ENCODE data around the gene LIPE. TPM values are rescaled to one million over a fixed set of nuclear protein-coding genes. Genes with fewer than 3 reads are reported as not detected.

LIPE gene
- total RNA-seq, 1 experiment from 2014 or later: 10.2 TPM

DNA sequence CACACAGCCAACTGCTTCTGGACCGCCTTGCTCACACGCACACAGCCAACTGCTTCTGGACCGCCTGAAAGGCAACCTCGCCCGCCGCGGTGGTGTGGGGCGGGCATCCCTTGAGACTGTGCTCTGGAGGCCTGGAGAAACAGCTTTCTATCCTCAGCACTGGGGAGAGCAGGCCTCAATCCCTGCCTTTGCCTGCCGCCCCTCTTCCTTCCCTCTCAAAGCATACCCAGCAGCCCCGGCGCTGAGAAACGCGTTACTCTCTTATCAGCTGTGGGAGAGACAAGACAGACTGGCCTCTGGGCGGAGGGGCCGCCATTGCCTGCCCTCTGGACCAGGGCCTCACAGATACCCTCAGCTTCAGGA, 2.9 kb downstream of the LIPE start (continued):
- TF ChIP-seq OVOL2 (CRISPR knock-in tag; IDR thresholded peaks at IDR 0.05; ENCODE audit: borderline replicate concordance): no peak
- TF ChIP-seq ZNF396 (CRISPR knock-in tag; IDR thresholded peaks at IDR 0.05; ENCODE audit: borderline replicate concordance): no peak
- TF ChIP-seq FOXJ3 (CRISPR knock-in tag; IDR thresholded peaks at IDR 0.05; ENCODE audit: borderline replicate concordance): no peak
- TF ChIP-seq, protein P1, sequence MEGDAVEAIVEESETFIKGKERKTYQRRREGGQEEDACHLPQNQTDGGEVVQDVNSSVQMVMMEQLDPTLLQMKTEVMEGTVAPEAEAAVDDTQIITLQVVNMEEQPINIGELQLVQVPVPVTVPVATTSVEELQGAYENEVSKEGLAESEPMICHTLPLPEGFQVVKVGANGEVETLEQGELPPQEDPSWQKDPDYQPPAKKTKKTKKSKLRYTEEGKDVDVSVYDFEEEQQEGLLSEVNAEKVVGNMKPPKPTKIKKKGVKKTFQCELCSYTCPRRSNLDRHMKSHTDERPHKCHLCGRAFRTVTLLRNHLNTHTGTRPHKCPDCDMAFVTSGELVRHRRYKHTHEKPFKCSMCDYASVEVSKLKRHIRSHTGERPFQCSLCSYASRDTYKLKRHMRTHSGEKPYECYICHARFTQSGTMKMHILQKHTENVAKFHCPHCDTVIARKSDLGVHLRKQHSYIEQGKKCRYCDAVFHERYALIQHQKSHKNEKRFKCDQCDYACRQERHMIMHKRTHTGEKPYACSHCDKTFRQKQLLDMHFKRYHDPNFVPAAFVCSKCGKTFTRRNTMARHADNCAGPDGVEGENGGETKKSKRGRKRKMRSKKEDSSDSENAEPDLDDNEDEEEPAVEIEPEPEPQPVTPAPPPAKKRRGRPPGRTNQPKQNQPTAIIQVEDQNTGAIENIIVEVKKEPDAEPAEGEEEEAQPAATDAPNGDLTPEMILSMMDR (IDR thresholded peaks at IDR 0.05): no peak
- TF ChIP-seq SMAD4 (CRISPR knock-in tag; IDR thresholded peaks at IDR 0.05): peak; percentile 70; the same call in 1 of the 2 replicates
- TF ChIP-seq MYBL2 (CRISPR knock-in tag; IDR thresholded peaks at IDR 0.05): peak; percentile 10; the same call in 1 of the 2 replicates
- peak; percentile 66; the same call in 1 of the 2 replicates for TF ChIP-seq ZNF219 (CRISPR knock-in tag; IDR thresholded peaks at IDR 0.05; ENCODE audit: borderline replicate concordance)
- TF ChIP-seq IRF1 (CRISPR knock-in tag; IDR thresholded peaks at IDR 0.05): no peak
- TF ChIP-seq, protein P2, sequence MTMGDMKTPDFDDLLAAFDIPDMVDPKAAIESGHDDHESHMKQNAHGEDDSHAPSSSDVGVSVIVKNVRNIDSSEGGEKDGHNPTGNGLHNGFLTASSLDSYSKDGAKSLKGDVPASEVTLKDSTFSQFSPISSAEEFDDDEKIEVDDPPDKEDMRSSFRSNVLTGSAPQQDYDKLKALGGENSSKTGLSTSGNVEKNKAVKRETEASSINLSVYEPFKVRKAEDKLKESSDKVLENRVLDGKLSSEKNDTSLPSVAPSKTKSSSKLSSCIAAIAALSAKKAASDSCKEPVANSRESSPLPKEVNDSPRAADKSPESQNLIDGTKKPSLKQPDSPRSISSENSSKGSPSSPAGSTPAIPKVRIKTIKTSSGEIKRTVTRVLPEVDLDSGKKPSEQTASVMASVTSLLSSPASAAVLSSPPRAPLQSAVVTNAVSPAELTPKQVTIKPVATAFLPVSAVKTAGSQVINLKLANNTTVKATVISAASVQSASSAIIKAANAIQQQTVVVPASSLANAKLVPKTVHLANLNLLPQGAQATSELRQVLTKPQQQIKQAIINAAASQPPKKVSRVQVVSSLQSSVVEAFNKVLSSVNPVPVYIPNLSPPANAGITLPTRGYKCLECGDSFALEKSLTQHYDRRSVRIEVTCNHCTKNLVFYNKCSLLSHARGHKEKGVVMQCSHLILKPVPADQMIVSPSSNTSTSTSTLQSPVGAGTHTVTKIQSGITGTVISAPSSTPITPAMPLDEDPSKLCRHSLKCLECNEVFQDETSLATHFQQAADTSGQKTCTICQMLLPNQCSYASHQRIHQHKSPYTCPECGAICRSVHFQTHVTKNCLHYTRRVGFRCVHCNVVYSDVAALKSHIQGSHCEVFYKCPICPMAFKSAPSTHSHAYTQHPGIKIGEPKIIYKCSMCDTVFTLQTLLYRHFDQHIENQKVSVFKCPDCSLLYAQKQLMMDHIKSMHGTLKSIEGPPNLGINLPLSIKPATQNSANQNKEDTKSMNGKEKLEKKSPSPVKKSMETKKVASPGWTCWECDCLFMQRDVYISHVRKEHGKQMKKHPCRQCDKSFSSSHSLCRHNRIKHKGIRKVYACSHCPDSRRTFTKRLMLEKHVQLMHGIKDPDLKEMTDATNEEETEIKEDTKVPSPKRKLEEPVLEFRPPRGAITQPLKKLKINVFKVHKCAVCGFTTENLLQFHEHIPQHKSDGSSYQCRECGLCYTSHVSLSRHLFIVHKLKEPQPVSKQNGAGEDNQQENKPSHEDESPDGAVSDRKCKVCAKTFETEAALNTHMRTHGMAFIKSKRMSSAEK (CRISPR knock-in tag; IDR thresholded peaks at IDR 0.05; ENCODE audit: borderline replicate concordance): 0 out of 2 replicates have a peak, but pooled peaks have one; percentile 81
- TF ChIP-seq E2F5 (CRISPR knock-in tag; IDR thresholded peaks at IDR 0.05): no peak

GRCh38 chr19:42423462-42424344, 3.5 kb downstream of the LIPE start:
- DNase-seq (ENCODE audit: low spot score) (peak; percentile 93), ATAC-seq (peak; percentile 90)
- H3K9me3 Mint-ChIP-seq: peaks cover 6% of the 10 kb centered on the region
- POLR2A ChIA-PET: interaction anchor here (0.5 to 2.2 kb wide), 9 partner anchors 10 to 1803 kb away, joined by 3 to 13 read pairs (median 4); no protein-coding TSS in a partner anchor
- H3K27me3 Mint-ChIP-seq (ENCODE audit: low read depth): peaks cover 98% of the 10 kb centered on the region
- CTCF ChIA-PET: interaction anchor here (0.6 to 5.2 kb wide), 28 partner anchors 7 to 310 kb away, joined by 3 to 81 read pairs (median 4); partner anchors contain the start of genes CXCL17 and POU2F2
- H3K36me3 Mint-ChIP-seq: peaks cover 1% of the 10 kb centered on the region
- no peak overlapping the region for H3K27ac Mint-ChIP-seq
- H3K4me3 Mint-ChIP-seq: peak overlapping the region; percentile 82
- peaks cover 31% of the 10 kb centered on the region for H3K4me1 Mint-ChIP-seq
- TF ChIP-seq MAX (CRISPR knock-in tag; IDR thresholded peaks at IDR 0.05) (peak; percentile 100), ATF6 (CRISPR knock-in tag; IDR thresholded peaks at IDR 0.05) (no peak), ZBTB43 (CRISPR knock-in tag; IDR thresholded peaks at IDR 0.05) (peak; percentile 88; the same call in 1 of the 2 replicates), SMAD3 (CRISPR knock-in tag; IDR thresholded peaks at IDR 0.05; ENCODE audit: borderline replicate concordance) (peak; percentile 90), JAZF1 (CRISPR knock-in tag; IDR thresholded peaks at IDR 0.05) (no peak), ZNF232 (CRISPR knock-in tag; IDR thresholded peaks at IDR 0.05) (no peak), NFE2L1 (CRISPR knock-in tag; IDR thresholded peaks at IDR 0.05) (peak; percentile 97; the same call in 1 of the 2 replicates), ATF1 (CRISPR knock-in tag; IDR thresholded peaks at IDR 0.05) (no peak), NR3C1 (CRISPR knock-in tag; conservative IDR thresholded peaks at IDR 0.05; ENCODE audit: low read depth) (peak; percentile 77)
- TF ChIP-seq, protein P1 (IDR thresholded peaks at IDR 0.05): no peak
